OCI-LY3 (cell line): Measurements from ENCODE around the gene GPHN.

Experiments used
- H2AFZ ChIP-seq: fragments of 200-600, 300-600 bp; shearing (Covaris generic); 2 replicates; pipeline ENCODE4 v1.6.0; 2014; ENCODE audit warnings: antibody characterized with exemption, low read depth, low read length
- H3K27ac ChIP-seq: fragments of 200-600, 300-600 bp; sonication (generic); 2 replicates; pipeline ENCODE4 v1.5.1; 2014; ENCODE audit warnings: mild to moderate bottlenecking, low read length, moderate library complexity, mixed read lengths
- H3K27me3 ChIP-seq: fragments of 200-600, 300-600 bp; sonication (generic); 2 replicates; pipeline ENCODE4 v1.6.1; 2014; ENCODE audit warnings: low read depth, low read length, mixed read lengths
- H3K36me3 ChIP-seq: fragments of 200-600, 300-600 bp; sonication (generic); replicated peaks from 2 replicates; pipeline ENCODE3; 2014; ENCODE audit warnings: low read depth, low read length, mixed read lengths
- H3K4me1 ChIP-seq: fragments of 300-600, 200-600 bp; sonication (generic); 2 replicates; pipeline ENCODE4 v1.6.1; 2014; ENCODE audit warnings: low read length, mixed read lengths
- H3K4me2 ChIP-seq: fragments of 200-600, 300-600 bp; sonication (generic); 2 replicates; pipeline ENCODE4 v1.6.1; 2014; ENCODE audit warnings: low read length, mixed read lengths
- H3K4me3 ChIP-seq: fragments of 300-600, 200-600 bp; sonication (generic); 2 replicates; pipeline ENCODE4 v1.5.1; 2014; ENCODE audit warnings: antibody characterized with exemption, mild to moderate bottlenecking, low read length, moderate library complexity
- H3K79me2 ChIP-seq: fragments of 300-600, 200-600 bp; shearing (Covaris generic); 2 replicates; pipeline ENCODE4 v1.6.1; 2014; ENCODE audit warnings: mild to moderate bottlenecking, low read length, mixed read lengths
- H3K9ac ChIP-seq: fragments of 300-600, 200-600 bp; shearing (Covaris generic); 2 replicates; pipeline ENCODE4 v1.6.0; 2014; ENCODE audit warnings: mild to moderate bottlenecking, low read length, moderate library complexity
- H3K9me3 ChIP-seq: fragments of 200-600, 300-600 bp; shearing (Covaris generic); 2 replicates; pipeline ENCODE4 v1.6.1; 2014; ENCODE audit warnings: low read length, mixed read lengths; ENCODE audit not compliant: insufficient read depth
- H4K20me1 ChIP-seq: fragments of 200-600, 300-600 bp; sonication (generic); 2 replicates; pipeline ENCODE4 v1.6.1; 2016; ENCODE audit warnings: low read length, mixed read lengths; ENCODE audit not compliant: insufficient read depth
- EZH2phosphoT487 ChIP-seq: fragments of 200-600 bp; shearing (Covaris generic); IDR thresholded peaks from 2 replicates; pipeline ENCODE4 v1.6.1; 2018; ENCODE audit warnings: antibody characterized with exemption, mixed run types, low read depth
- TF ChIP-seq, protein P1 (sequence below): fragments of 200-600, 300-600 bp; sonication (generic); IDR thresholded peaks from 2 replicates; pipeline ENCODE4 v1.5.1; 2014; ENCODE audit warnings: antibody characterized with exemption, low read length, low read depth

GPHN gene

DNA sequence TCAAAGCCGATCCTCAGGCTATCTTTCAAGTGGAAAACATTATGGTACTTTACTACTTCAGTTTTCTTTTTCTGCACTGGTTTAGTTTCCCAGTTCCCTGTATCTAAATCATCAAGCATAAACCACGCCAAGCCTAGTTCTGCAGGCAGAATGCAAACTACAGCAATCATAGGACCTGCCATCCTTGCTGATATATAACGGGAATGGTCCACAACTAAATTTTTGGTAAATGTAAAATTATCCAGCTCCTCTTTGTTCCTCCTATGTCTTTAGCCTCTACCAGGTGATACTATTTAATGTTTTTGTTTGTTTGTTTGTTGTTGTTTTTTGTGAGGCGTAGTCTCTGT, 714.0 kb downstream of the GPHN start:
- no peak overlapping the region for H3K4me2 ChIP-seq

DNA sequence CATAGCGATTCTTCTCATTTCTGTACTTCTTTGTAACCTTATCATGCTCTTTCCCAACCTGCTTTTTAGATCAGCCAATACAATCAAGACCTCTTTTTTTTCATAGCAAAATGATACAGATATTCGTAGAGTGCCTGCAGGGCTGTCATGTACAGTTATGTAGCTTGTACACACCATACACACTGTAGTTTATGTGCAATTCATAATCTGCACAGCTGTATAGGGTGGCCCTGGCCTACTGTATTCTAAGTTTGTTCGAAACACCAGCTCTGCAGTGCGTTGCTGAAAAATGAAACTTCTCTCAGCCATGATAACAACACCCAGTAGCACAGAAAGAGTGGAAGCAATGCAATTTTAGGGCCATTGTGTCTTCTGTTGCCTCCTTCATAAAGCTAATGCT, 717.6 kb downstream of the GPHN start:
- H3K9ac ChIP-seq: no peak overlapping the region
- no peak overlapping the region for H2AFZ ChIP-seq
- H3K27ac ChIP-seq: no peak overlapping the region
- H3K9me3 ChIP-seq: no peaks in the 10 kb centered on the region
- no peak overlapping the region for H3K4me3 ChIP-seq
- TF ChIP-seq, protein P1, sequence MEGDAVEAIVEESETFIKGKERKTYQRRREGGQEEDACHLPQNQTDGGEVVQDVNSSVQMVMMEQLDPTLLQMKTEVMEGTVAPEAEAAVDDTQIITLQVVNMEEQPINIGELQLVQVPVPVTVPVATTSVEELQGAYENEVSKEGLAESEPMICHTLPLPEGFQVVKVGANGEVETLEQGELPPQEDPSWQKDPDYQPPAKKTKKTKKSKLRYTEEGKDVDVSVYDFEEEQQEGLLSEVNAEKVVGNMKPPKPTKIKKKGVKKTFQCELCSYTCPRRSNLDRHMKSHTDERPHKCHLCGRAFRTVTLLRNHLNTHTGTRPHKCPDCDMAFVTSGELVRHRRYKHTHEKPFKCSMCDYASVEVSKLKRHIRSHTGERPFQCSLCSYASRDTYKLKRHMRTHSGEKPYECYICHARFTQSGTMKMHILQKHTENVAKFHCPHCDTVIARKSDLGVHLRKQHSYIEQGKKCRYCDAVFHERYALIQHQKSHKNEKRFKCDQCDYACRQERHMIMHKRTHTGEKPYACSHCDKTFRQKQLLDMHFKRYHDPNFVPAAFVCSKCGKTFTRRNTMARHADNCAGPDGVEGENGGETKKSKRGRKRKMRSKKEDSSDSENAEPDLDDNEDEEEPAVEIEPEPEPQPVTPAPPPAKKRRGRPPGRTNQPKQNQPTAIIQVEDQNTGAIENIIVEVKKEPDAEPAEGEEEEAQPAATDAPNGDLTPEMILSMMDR: no peak
- TF ChIP-seq EZH2phosphoT487: no peak
- no peaks in the 10 kb centered on the region for H3K36me3 ChIP-seq
- H3K4me1 ChIP-seq: no peaks in the 10 kb centered on the region
- H3K4me2 ChIP-seq: no peak overlapping the region
- no peaks in the 10 kb centered on the region for H3K79me2 ChIP-seq
- H3K27me3 ChIP-seq: no peaks in the 10 kb centered on the region
- H4K20me1 ChIP-seq: no peaks in the 10 kb centered on the region

More for the DNA sequence above, 714.0 kb downstream of the GPHN start:
- H2AFZ ChIP-seq: no peak overlapping the region
- no peaks in the 10 kb centered on the region for H3K4me1 ChIP-seq
- no peak overlapping the region for H3K9ac ChIP-seq
- no peaks in the 10 kb centered on the region for H3K79me2 ChIP-seq
- no peaks in the 10 kb centered on the region for H3K36me3 ChIP-seq
- TF ChIP-seq, protein P1: no peak
- TF ChIP-seq EZH2phosphoT487: no peak
- H3K27me3 ChIP-seq: no peaks in the 10 kb centered on the region
- no peak overlapping the region for H3K4me3 ChIP-seq
- H3K27ac ChIP-seq: no peak overlapping the region
- H4K20me1 ChIP-seq: no peaks in the 10 kb centered on the region
- H3K9me3 ChIP-seq: no peaks in the 10 kb centered on the region

DNA sequence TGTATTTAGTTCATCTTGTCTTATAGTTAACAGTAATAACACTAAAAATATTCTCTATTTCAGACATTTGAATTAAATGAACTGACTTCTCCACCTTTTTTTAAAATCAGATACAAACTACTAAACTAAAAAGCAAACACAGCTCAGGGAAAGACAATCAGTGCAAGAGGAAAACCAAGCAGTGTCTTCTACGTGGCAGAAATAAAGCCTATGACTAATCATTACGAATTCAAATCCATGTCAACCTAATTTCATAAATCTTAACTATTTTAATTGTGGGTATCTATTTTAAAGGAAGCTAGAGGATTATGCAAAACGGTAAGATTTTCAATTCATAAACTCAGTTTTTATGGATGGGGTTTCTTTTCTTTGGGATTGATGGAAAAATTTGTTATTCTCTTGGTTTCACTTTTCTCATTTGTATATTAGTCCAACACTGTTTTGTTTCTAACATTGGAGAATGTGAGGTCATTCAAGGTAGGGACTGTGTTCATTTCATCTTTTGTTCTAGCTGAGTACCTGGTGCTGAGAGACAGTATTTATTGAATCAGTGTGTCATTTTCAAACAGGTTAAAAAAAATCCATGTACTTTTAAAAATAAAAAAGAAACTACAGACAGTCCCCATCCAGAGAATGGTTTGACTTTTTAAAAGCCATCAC, 720.5 kb downstream of the GPHN start:
- Histone ChIP-seq H3K9me3 (no peaks in the 10 kb centered on the region), H2AFZ (no peak overlapping the region), H3K27ac (no peak overlapping the region), H3K4me1 (no peaks in the 10 kb centered on the region), H3K9ac (no peak overlapping the region), H3K4me3 (no peak overlapping the region), H3K79me2 (no peaks in the 10 kb centered on the region), H3K4me2 (no peak overlapping the region), H4K20me1 (no peaks in the 10 kb centered on the region), H3K36me3 (no peaks in the 10 kb centered on the region), H3K27me3 (no peaks in the 10 kb centered on the region)
- TF ChIP-seq, protein P1: no peak
- TF ChIP-seq EZH2phosphoT487: no peak
